ENCODE measurements around the gene DRAP1. TPM values are rescaled to one million over a fixed set of nuclear protein-coding genes. Genes with fewer than 3 reads are reported as not detected.

The DRAP1 gene
- total and polyA plus RNA-seq, 9 of the 15 experiments (the other 6 are each of a cell fraction or from before 2014, with no cell fraction given) = 9.6 to 200 (median 92.9) TPM

GRCh38 chr11:65873318-65874156, 45.7 kb upstream of the DRAP1 start (continued):
- TF ChIP-seq POLR3G (IDR thresholded peaks at IDR 0.05; ENCODE audit: extremely low read depth, insufficient read length, insufficient replicate concordance) (no peak), DNMT1 (IDR thresholded peaks at IDR 0.05) (0 out of 2 replicates have a peak, but pooled peaks have one; percentile 35), KDM5B (IDR thresholded peaks at IDR 0.05; ENCODE audit: insufficient replicate concordance, low read depth, low read length) (peak; percentile 60), SIN3A (IDR thresholded peaks at IDR 0.05; ENCODE audit: borderline replicate concordance in 2 of 2, control insufficient read depth in 1 of 2, low read depth in 2 of 2, low read length in 2 of 2) (no peak), KLF16 (IDR thresholded peaks at IDR 0.05) (no peak), POLR2B (IDR thresholded peaks at IDR 0.05; ENCODE audit: low read depth, partially characterized antibody) (peak; percentile 71), JUN (IDR thresholded peaks at IDR 0.05; ENCODE audit: borderline replicate concordance, low read depth, low read length) (peak; percentile 29; the same call in 1 of the 2 replicates), JUN (CRISPR knock-in tag; IDR thresholded peaks at IDR 0.05; ENCODE audit: borderline replicate concordance) (no peak), RBFOX2 (IDR thresholded peaks at IDR 0.05; ENCODE audit: low read depth, low read length) (peak; percentile 88), HNRNPL (IDR thresholded peaks at IDR 0.05; ENCODE audit: low read depth, low read length) (peak; percentile 83), ZNF316 (IDR thresholded peaks at IDR 0.05) (no peak), SUPT5H (IDR thresholded peaks at IDR 0.05) (peak; percentile 80), ZNF655 (CRISPR knock-in tag; IDR thresholded peaks at IDR 0.05) (no peak), SNIP1 (IDR thresholded peaks at IDR 0.05; ENCODE audit: low read depth) (no peak), CREB1 (IDR thresholded peaks at IDR 0.05) (0 out of 2 replicates have a peak, but pooled peaks have one; percentile 46), CREB1 (CRISPR knock-in tag; IDR thresholded peaks at IDR 0.05) (no peak; the same call in 1 of the 2 replicates), RBM34 (IDR thresholded peaks at IDR 0.05; ENCODE audit: borderline replicate concordance, insufficient read depth, low read length) (no peak), POLR2A (conservative IDR thresholded peaks at IDR 0.05) (peak; percentile 79), NCOA2 (IDR thresholded peaks at IDR 0.05; ENCODE audit: partially characterized antibody in 2 of 2) (no peak), ATF1 (CRISPR knock-in tag; IDR thresholded peaks at IDR 0.05) (no peak), ATF1 (tag; IDR thresholded peaks at IDR 0.05) (peak; percentile 79), ZNF551 (CRISPR knock-in tag; IDR thresholded peaks at IDR 0.05) (no peak), CEBPB (tag; IDR thresholded peaks at IDR 0.05) (no peak), MAFF (IDR thresholded peaks at IDR 0.05; ENCODE audit: low read length) (no peak), NUFIP1 (IDR thresholded peaks at IDR 0.05; ENCODE audit: partially characterized antibody) (no peak)
